GM13976 (cell line): Measurements from ENCODE around the gene ANKRD60.

Source experiments
- DNase-seq: peaks from one replicate; pipeline ENCODE4 v3.0.0; 2012; ENCODE audit warnings: low spot score
- CTCF ChIP-seq: IDR thresholded peaks from 2 replicates; pipeline ENCODE4 v1.5.1; 2012; ENCODE audit warnings: borderline replicate concordance, mild to moderate bottlenecking; ENCODE audit not compliant: insufficient read depth; ENCODE audit errors: extremely low read depth, missing control alignments, control extremely low read depth
- in situ Hi-C: fragments of 300-500 bp; cut with MboI; formaldehyde crosslinking; loops from one replicate; pipeline ENCODE4 v1.12.0; 2022; ENCODE audit warnings: low sequenced_read_pairs, mixed read lengths, inconsistent platforms; ENCODE audit not compliant: unreplicated experiment

ANKRD60 gene

DNA sequence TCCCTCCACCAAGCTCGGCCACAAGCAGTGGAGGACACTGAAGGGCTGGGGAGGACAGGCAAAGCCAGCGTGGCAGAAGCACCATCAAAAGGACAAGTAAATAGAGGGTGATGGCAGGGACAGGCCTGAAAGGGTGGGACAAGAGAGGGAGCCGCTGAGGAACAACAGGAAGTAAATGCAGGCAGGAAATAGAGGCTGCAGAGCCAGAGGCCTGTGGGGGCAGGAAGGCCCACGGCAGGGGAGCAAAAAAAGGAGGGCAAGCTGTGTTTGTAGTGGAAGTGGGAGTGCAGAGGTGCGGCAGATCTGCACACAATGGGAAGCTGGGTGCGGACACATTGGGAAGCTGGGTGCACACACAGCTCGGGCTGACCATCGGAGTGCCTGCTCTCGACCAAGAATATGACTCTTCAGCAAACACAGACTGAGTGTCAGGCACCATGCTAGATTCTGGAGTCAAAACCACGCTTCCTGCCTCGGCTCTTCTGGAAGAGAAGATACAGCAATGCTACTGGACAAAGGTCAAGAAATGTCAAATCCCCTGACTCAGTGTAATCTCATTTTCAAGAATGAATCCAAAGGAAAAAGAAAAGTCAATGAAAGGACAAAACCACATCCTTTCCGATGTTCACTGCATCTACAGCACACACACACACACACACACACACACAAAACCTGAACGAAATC lies 40.6 kb upstream of the ANKRD60 start:
- in situ Hi-C loops = no loop called here
- no peak for TF ChIP-seq CTCF
- no peak for DNase-seq

GRCh38 chr20:58268421-58268821 lies 40.0 kb upstream of the ANKRD60 start:
- no peak for TF ChIP-seq CTCF
- in situ Hi-C loops = no loop called here
- DNase-seq = no peak

DNA sequence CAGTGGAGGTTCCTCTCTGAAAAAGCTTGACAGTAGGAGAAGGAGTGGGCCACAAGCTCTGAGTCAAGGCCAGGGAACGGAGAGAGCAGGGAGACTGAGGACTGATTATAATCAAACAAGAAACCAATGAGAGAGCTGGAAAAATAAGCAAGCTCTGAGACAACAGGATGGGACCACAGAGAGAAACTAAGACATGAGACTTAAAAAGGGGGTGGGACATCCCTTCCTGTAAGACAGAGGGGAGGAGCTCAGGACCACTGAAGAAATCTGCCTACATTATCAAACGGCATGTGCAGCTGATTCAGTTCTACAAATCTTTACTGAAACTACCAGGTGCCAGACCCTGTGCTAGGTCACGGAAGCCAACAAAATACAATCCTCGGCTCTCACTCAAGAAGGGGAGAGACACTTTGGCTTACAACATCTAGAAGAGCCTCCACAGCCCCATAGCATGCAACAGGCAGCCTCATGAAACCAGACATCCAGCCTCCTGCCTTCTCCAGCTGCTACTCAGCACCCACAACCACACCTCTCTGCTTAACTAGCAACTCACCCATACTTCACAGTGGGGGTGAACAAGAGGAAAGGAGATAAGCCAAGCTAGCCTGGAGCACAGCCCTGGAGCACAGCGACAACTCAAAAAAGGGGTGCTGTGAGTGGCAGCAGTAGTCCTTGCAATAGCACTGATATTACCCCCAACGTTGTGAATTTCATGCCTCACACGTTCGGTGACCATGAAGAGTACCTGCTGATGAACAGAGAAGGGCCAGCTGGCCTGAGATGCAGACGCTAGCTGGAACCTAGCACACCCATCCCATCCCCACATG lies 39.1 kb upstream of the ANKRD60 start:
- in situ Hi-C loops = no loop called here
- no peak for TF ChIP-seq CTCF
- DNase-seq = no peak

GRCh38 chr20:58264271-58264670 lies 35.8 kb upstream of the ANKRD60 start:
- no peak for DNase-seq
- in situ Hi-C loops = no loop called here
- no peak for TF ChIP-seq CTCF

DNA sequence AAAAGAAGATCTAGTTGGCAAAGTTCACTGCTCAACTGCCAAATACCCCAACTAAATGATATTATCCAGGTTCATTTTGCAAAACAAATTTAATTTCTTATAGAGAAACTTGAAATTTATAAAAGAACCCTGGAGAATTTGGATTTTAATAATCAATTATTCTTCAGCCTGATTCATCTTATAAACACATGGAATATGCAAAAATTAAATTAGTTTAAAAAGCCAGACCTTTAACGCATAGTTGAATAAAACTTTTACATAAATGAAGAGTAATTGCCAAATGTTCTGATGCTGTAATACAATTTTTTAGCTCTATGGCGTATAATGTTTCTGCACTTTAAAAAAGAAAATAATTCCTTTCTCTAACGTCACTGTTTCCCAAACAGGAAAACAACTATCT lies 33.2 kb upstream of the ANKRD60 start:
- no peak for DNase-seq
- in situ Hi-C loops = no loop called here
- no peak for TF ChIP-seq CTCF

DNA sequence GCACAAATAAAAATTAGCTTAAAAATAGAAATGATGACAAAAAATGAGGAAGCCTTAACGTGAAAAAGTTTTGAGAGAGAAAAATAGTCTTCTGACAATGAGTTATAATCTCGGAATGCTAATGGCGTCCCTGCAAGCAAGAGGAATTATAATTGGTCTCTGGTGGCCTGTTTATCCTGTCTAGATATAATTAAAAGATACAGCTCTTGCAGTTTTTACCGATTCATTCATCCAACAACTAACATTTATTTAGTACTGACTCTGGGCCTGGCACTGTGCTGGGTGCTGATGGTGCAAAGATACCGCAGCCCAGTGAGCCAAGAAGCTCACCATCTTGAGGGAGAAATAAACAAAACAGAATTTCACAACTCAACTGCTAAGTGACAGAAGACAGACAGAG lies 31.6 kb upstream of the ANKRD60 start:
- no peak for DNase-seq
- in situ Hi-C loops = no loop called here
- TF ChIP-seq CTCF = no peak
